ENCODE results near the gene SHISAL1.

SHISAL1 gene

GRCh38 chr22:44341431-44342346 is 28.9 kb upstream of the SHISAL1 start:
- DNase-seq: no peak

DNA sequence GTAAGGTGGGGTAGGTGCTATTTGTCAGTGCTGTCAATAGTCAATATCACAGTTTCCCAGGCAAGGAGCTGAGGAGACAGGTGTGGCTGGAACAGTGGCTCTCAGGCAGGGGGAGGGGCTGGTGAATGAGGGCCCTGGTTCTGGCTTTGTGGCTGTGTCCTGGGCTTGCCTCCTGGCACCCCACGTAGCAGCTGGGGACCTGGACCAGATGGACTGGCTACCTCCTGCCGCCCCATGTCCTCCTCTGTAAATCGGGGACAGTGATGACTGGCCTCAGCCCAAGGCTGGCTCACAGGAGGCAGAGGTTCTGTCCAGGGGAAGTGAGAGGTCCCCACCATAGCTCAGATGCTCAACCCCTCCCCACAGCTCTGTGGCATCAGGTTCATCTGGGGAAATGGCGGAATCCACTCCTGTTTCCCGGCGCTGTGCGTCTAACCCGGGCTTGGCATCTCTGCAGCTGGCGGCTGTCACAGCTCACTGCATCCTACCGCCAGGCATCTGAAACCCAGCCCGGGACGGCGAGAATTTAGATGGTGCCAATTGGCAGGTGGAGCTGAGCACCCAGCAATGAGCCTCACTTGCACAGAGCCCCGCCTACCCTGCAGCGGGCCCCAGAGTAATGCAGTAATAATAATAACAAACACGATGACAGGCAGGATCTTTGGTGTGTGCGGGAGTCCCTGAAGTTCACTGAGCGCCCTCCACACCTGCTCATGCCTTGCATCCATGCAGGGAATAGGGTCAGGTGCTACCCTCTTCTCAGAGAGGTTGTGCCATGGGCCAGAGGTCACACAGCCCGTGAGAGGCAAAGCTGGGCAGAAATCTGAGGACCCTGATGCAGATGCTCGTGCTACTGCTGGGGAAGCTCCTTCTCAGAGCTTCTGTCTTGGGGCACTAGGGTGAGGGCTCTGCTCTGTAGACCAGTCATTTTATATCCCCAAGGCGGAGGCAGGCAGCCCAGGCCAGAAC is 27.8 kb upstream of the SHISAL1 start:
- DNase-seq: no peak

- DNase-seq: no peak
These were observed 26.2 kb upstream of the SHISAL1 start for GRCh38 chr22:44338906-44339305.

GRCh38 chr22:44338177-44338810 is 25.5 kb upstream of the SHISAL1 start:
- DNase-seq: no peak

DNA sequence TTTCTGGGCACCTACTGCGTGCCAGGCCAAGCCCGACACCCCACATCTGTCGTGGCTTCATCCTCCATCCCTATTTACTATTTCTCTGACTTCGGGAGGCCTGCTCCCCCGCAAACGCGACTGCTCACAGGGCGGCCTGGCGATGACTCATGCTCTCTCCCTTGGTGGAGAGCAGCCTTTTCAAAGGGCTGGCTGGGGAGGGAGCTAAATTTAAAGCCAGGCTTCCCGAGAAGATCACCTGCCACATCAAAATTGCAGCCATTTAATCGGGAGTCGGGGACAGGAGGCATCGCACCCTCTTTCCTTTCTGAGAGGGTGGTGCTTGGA is 24.9 kb upstream of the SHISAL1 start:
- DNase-seq: no peak

- DNase-seq: no peak
These were observed 24.4 kb upstream of the SHISAL1 start for GRCh38 chr22:44336962-44337677.

DNA sequence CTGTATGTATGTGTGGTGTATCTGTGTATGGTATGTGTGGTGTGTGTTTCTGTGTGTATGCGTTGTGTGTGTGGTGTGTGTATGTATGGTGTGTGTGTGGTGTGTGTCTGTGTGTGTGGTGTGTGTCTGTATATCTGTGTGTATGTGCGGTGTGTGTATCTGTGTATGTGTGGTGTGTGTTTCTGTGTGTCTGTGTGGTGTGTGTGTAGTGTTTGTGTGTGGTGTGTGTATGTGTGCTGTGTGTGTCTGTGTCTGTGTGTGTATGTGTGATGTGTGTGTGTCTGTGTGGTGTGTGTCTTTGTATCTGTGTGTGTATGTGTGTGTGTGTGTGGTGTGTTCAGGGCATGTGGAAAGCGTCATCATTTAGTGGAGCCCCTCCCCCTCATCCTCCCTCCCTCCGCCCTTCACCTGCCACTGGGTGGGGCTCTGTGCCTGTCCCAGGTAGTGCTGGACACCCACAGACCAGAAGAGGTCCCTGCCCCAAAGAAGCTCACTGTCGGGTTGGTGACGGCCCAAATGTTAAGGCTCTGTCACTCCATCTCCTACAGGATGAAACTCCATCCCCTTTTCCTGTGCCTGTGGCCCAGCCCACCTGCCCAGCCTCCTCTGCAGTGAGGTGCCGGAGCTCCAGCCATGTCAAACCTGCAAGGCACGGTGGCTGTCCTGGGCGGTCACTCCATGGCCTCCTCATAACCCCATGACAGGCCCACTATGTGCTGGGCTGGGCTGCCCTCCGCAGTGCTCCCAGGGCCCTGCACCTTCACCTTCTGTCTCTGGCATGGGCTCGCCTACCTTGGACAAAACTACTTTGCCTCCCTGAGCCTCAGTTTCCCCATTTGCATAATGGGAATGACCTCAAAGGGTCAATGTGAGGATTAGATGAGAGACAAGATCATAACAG is 23.4 kb upstream of the SHISAL1 start:
- no peak for DNase-seq

DNA sequence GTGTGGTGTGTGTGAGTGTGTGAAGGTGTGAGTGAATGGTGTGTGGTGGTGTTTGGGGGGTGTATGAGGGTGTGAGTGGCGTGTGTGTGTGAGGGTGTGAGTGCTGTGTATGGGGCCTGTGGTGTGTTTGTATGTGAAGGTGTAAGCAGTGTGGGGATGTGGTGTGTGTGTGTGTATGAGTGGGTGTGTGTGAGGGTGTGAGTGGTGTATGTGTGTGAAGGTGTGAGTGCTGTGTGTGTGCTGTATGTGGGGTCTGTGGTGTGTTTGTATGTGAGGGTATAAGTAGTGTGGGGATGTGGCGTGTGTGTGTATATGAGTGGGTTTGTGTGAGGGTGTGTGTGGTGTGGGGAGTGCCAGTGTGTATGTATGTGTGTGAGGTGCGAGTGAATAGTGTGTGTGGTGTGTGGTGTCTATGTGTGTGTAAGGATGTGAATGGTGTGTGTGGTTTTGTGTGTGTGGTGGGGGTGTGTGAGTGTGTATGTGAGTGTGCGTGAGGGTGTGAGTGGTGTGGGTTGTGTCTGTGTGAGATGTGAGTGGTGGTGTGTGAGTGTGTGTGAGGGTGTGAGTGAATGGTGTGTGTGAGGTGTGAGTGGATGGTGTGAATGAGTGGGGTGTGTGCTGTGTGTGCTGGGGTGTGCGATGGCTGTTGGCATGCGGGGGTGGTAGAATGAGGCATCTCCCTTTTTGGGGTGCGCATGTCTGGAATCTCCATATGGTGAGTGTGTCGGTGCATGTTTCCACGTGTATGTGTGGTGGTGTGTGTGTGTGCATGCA is 22.5 kb upstream of the SHISAL1 start:
- no peak for DNase-seq

- no peak for DNase-seq
These were observed 21.3 kb upstream of the SHISAL1 start for GRCh38 chr22:44333847-44334635.

- no peak for DNase-seq
These were observed 20.2 kb upstream of the SHISAL1 start for GRCh38 chr22:44332946-44333345.

DNA sequence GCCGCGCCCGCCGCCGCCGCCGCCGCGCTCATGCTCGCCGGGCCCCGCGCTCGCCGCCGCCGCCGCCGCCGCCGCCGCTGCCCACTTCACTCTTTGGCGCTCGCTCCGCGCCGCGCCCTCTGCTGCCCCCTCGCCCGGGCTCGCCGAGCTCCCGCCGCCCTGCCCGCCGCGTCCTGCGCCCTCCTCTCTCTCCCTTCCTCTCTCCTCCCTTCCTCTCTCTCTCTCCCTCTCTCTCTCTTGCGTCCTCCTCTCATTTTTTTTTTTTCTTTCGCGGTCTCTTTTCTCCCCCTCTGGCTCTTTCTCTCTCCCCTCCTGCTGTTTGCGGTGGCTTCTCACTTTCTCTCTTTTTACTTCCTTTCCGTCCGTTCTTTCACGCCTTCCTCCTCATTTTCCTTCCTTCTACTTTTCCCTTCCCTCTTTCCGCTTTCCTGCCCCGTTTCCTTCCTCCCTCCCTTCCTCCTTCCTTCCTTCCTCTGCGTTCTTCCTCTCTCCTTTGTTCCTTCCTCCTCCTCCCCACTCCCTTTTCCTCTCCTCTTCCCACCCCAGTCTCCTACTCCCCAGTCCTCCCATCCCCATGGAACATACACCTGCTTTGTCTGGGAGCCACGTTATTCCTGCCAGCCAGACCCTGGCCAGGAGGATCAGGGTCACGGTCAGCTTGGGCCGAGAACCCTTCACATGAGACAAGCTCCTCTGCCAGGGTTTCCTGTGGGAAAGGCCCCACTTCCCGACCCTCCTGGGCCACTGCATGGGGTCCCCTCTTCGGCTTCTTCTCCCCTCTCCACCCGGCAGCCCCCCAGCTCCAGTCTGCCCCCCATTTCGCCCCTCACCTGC is 19.3 kb upstream of the SHISAL1 start:
- no peak for DNase-seq

GRCh38 chr22:44330744-44331660 is 18.3 kb upstream of the SHISAL1 start:
- DNase-seq: no peak

- DNase-seq: no peak
These were observed 17.5 kb upstream of the SHISAL1 start for GRCh38 chr22:44330188-44330743.

GRCh38 chr22:44329179-44329796 is 16.5 kb upstream of the SHISAL1 start:
- no peak for DNase-seq

- DNase-seq: no peak
These were observed 16.0 kb upstream of the SHISAL1 start for GRCh38 chr22:44328762-44329161.

- DNase-seq: no peak
These were observed 15.6 kb upstream of the SHISAL1 start for GRCh38 chr22:44328326-44328725.

DNA sequence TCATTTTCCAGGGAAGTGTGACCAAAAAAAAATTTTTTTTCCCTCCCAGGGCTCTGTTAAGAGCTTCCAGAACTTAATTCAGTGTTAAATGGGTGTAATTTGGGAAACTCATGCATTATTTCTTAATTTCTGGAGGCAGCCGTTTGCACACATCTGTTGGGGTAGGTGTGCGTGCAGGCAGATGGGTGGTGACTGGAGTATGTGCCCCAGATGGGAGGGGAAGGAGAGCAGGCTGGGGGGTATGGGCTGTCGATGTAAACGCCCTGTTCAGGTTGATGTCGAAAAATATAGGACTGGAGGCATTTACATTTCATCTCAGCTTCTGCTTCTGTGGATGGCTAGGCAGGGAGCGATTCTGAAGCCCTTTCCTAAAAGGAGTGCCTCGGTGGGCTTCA is 13.7 kb upstream of the SHISAL1 start:
- no peak for DNase-seq
